K562 (cell line): ENCODE results near the gene CDH12. TPM values are rescaled to one million over a fixed set of nuclear protein-coding genes. Genes with fewer than 3 reads are reported as not detected.

Source experiments
- ATAC-seq: fragments of 200-7000 bp; cut with Tn5 transposase; 3 replicates; pipeline ENCODE4 v1.9.1; 2020; ENCODE audit warnings: moderate library complexity
- BruUV-seq: library from RNA; stranded (reverse); fragments of 400-500 nt; replicated peaks from 2 replicates; lab custom pipeline; 2021; lab: Mats Ljungman, UMichigan
- CTCF ChIA-PET: fragments of 300-600 bp; formaldehyde crosslinking; extraction: SDS; loops from one replicate; lab custom pipeline; 2021; ENCODE audit warnings: low intra/inter-chr PET ratio; lab: Yijun Ruan, JAX
- POLR2A ChIA-PET: fragments of 300-600, 350-650 bp; sonication (Branson Sonifier 250); formaldehyde crosslinking; extraction: SDS; loops from one replicate; lab custom pipeline; 2021; ENCODE audit warnings: antibody characterized with exemption, inconsistent platforms; lab: Yijun Ruan, JAX
- DNase-seq, 4 experiments: peaks; one replicate each; pipeline versions ENCODE4 v3.0.0 to v3.0.0-alpha.2; 2011 to 2018; ENCODE audit warnings: low spot score in 3 of 4, mixed read lengths in 3 of 4; ENCODE audit errors: extremely low read depth in 1 of 4
- FAIRE-seq: peaks from 2 replicates; lab custom pipeline; 2011; peaks lifted over from hg19 to GRCh38; lab: Jason Lieb, UNC
- H2AFZ ChIP-seq: 2 replicates; pipeline ENCODE4 v1.6.0; 2011; ENCODE audit warnings: low read depth, low read length, control low read depth, inconsistent platforms
- H3K27ac ChIP-seq: fragments of 200-600 bp; 3 replicates; pipeline ENCODE4 v1.8.0; 2011; ENCODE audit warnings: low read depth, mild to moderate bottlenecking, control low read depth, inconsistent platforms, low read length, moderate library complexity, mixed read lengths; ENCODE audit errors: extremely low read depth
- H3K27me3 ChIP-seq, 2 experiments: fragments of 300-600 bp in 1 of 2; 2 replicates in 1 of 2; 3 replicates in 1 of 2; pipeline versions ENCODE4 v1.6.0 to v1.8.0; 2011; ENCODE audit warnings: inconsistent platforms in 2 of 2, low read length in 2 of 2, mild to moderate bottlenecking in 1 of 2, mixed read lengths in 1 of 2, moderate library complexity in 1 of 2; ENCODE audit not compliant: control insufficient read depth in 2 of 2, insufficient read depth in 2 of 2
- H3K36me3 ChIP-seq: fragments of 300-600 bp; 3 replicates; pipeline ENCODE4 v1.8.0; 2011; ENCODE audit warnings: mild to moderate bottlenecking, low read length, inconsistent platforms; ENCODE audit not compliant: control insufficient read depth, insufficient read depth
- H3K4me1 ChIP-seq, 2 experiments: fragments of 200-600 bp in 1 of 2; replicated peaks in 1 of 2; 2 replicates in 1 of 2; 3 replicates in 1 of 2; pipeline versions ENCODE4 v1.5.1 to v1.8.0; 2011; ENCODE audit warnings: inconsistent platforms in 2 of 2, low read length in 2 of 2, mild to moderate bottlenecking in 1 of 2, mixed read lengths in 1 of 2, moderate library complexity in 1 of 2; ENCODE audit not compliant: control insufficient read depth in 2 of 2, insufficient read depth in 2 of 2
- H3K4me2 ChIP-seq: 2 replicates; pipeline ENCODE4 v1.6.1; 2011; ENCODE audit warnings: low read length, control low read depth, inconsistent platforms, mixed read lengths; ENCODE audit not compliant: insufficient read depth
- H3K4me3 ChIP-seq: fragments of 200-600 bp; sonication (generic), shearing (Covaris generic); 2 replicates; pipeline ENCODE4 v1.5.1; 2016; ENCODE audit warnings: control low read depth, inconsistent platforms
- H3K79me2 ChIP-seq: fragments of 200-600 bp; 3 replicates; pipeline ENCODE4 v1.8.0; 2011; ENCODE audit warnings: low read length, inconsistent platforms; ENCODE audit not compliant: control insufficient read depth, insufficient read depth
- H3K9ac ChIP-seq, 2 experiments: 2 replicates each; pipeline versions ENCODE4 v1.6.0 to v1.6.1; 2011; ENCODE audit warnings: low read depth in 2 of 2, low read length in 2 of 2, control low read depth in 1 of 2, inconsistent platforms in 1 of 2, mild to moderate bottlenecking in 1 of 2, mixed read lengths in 1 of 2; ENCODE audit not compliant: insufficient read depth in 1 of 2
- H3K9me1 ChIP-seq: one replicate; pipeline ENCODE4 v1.6.0; 2011; ENCODE audit warnings: inconsistent platforms, mild to moderate bottlenecking, low read length, moderate library complexity; ENCODE audit not compliant: control insufficient read depth, insufficient read depth
- H3K9me3 ChIP-seq: replicated peaks from 2 replicates; pipeline ENCODE4 v1.5.1; 2011; ENCODE audit warnings: low read depth, low read length, inconsistent platforms; ENCODE audit not compliant: control insufficient read depth, insufficient read depth
- H4K20me1 ChIP-seq: replicated peaks from 2 replicates; pipeline ENCODE4 v1.6.1; 2011; ENCODE audit warnings: low read length, inconsistent platforms, mixed read lengths; ENCODE audit not compliant: control insufficient read depth, insufficient read depth
- EZH2 ChIP-seq: IDR thresholded peaks from 2 replicates; pipeline ENCODE4 v1.6.1; 2012; ENCODE audit warnings: low read depth, mild to moderate bottlenecking, inconsistent platforms, low read length, borderline replicate concordance
- HDGF ChIP-seq: fragments of 450-650 bp; IDR thresholded peaks from 2 replicates; pipeline ENCODE4 v1.6.1; 2016
- HES1 ChIP-seq: fragments of 450-650 bp; IDR thresholded peaks from 2 replicates; pipeline ENCODE4 v1.6.1; 2016; ENCODE audit warnings: low read depth, mild to moderate bottlenecking, moderate library complexity
- KHSRP ChIP-seq: fragments of 450-650 bp; IDR thresholded peaks from 2 replicates; pipeline ENCODE4 v1.6.1; 2017
- MAFF ChIP-seq: IDR thresholded peaks from 2 replicates; pipeline ENCODE4 v1.6.1; 2012; ENCODE audit warnings: low read length, improper control_type of control experiment
- MTA2 ChIP-seq: fragments of 450-650 bp; IDR thresholded peaks from 2 replicates; pipeline ENCODE4 v1.6.1; 2016; ENCODE audit warnings: low read depth
- NBN ChIP-seq: fragments of 450-650 bp; IDR thresholded peaks from 2 replicates; pipeline ENCODE4 v1.6.1; 2016; ENCODE audit warnings: low read depth, mild to moderate bottlenecking
- NEUROD1 ChIP-seq: fragments of 150-350 bp; IDR thresholded peaks from 2 replicates; pipeline ENCODE4 v1.6.1; 2014; ENCODE audit warnings: borderline replicate concordance, low read length, low read depth; ENCODE audit not compliant: partially characterized antibody
- RBM22 ChIP-seq: fragments of 200-400 bp; formaldehyde crosslinking; IDR thresholded peaks from 2 replicates; pipeline ENCODE4 v1.6.1; 2018; ENCODE audit warnings: low read length, low read depth; ENCODE audit not compliant: poor library complexity, severe bottlenecking
- SMARCA4 ChIP-seq: fragments of 450-650 bp; IDR thresholded peaks from 2 replicates; pipeline ENCODE4 v1.6.1; 2016
- TCFL5 ChIP-seq: fragments of 250-450 bp; sonication (Bioruptor Pico); conservative IDR thresholded peaks from 2 replicates; pipeline ENCODE4 v1.6.1; 2021; ENCODE audit warnings: mild to moderate bottlenecking, moderate library complexity, matching md5 sums
- ZNF445 ChIP-seq: fragments of 250-450 bp; sonication (Bioruptor Pico); IDR thresholded peaks from 2 replicates; pipeline ENCODE4 v1.4.0; 2020; ENCODE audit warnings: low read depth, mild to moderate bottlenecking, moderate library complexity
- WGBS: fragments of 100-300 bp; shearing (Covaris generic); methylation state at CpG from one replicate; pipeline ENCODE4 v1.1.6; 2016; ENCODE audit warnings: low coverage, mixed read lengths; ENCODE audit not compliant: insufficient coverage; ENCODE audit errors: missing lambda C conversion rate; 5-methylcytosine and 5-hydroxymethylcytosine counted together
- in situ Hi-C: fragments of 300-500 bp; cut with MboI; formaldehyde crosslinking; loops from 4 replicates; pipeline ENCODE4 v1.15.0; 2018; ENCODE audit warnings: inconsistent platforms, mixed read lengths
- intact Hi-C: fragments of 100-400 bp; cut with micrococcal nuclease; formaldehyde crosslinking; loops from 2 replicates; pipeline ENCODE4 v1.14.2; 2022
- polyA plus RNA-seq, 8 experiments: library from polyadenylated mRNA; depleted of rRNA in 4 of 8; stranded (reverse) in 5 of 8; unstranded in 3 of 8; fragments of >200 nt; fragmentation: Nextera tagmentation in 2 of 8; fragmentation: Illumina TruSeq in 1 of 8; extraction: Ambion mirVana in 2 of 8; extraction: Trizol in 1 of 8; gene quantifications; 2 replicates each; pipeline versions ENCODE4 v1.2.1 to v1.2.3, GENCODE V29; 2011 to 2014; ENCODE audit warnings: inconsistent platforms in 1 of 8, missing spikeins in 1 of 8
- total RNA-seq, 7 experiments: library from RNA; depleted of rRNA in 6 of 7; stranded (reverse); fragments of >200 nt in 6 of 7; fragmentation: Illumina TruSeq in 2 of 7; extraction: Trizol in 2 of 7; gene quantifications; 2 replicates each; pipeline versions ENCODE4 v1.2.1 to v1.2.3, GENCODE V29; 2011 to 2021; ENCODE audit warnings: low replicate concordance in 1 of 7
- TF ChIP-seq, protein P1 (sequence below): fragments of 450-650 bp; IDR thresholded peaks from 2 replicates; pipeline ENCODE4 v1.6.1; 2014; ENCODE audit warnings: low read depth, mild to moderate bottlenecking, moderate library complexity, borderline replicate concordance

The CDH12 gene
- total and polyA plus RNA-seq, 9 of the 15 experiments (the other 6 are each of a cell fraction or from before 2014, with no cell fraction given) = 0.03 to 1.7 (median 0.37) TPM

DNA sequence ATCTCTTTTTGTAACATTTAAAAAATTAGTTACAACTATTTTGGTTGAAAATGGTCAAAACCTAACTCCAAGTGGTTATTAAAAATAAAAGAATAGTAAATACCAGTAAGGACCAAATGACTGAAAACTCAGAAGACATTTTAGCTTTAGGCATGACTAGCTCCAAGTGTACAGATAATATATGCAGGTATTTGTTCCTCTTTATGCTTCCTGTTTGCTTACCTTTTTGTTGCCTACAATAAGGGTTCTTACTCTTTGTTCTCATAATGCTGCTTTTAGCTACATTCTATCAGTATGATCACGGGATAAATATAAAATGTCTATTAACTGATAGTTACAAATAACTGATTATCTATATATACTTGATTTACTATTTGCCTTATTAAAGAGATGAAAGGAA, 259.6 kb downstream of the CDH12 start:
- no peak overlapping the region for H3K4me2 ChIP-seq
- H3K36me3 ChIP-seq = no peaks in the 10 kb centered on the region
- FAIRE-seq = no peak
- CTCF ChIA-PET = no interaction called here
- no peaks in the 10 kb centered on the region for H3K79me2 ChIP-seq
- BruUV-seq = no TSS peak
- H3K27ac ChIP-seq = no peak overlapping the region
- no peaks in the 10 kb centered on the region for H3K27me3 ChIP-seq
- no peaks in the 10 kb centered on the region for H4K20me1 ChIP-seq
- no peak overlapping the region for H2AFZ ChIP-seq
- ATAC-seq = no peak
- DNase-seq = no peak
- POLR2A ChIA-PET = no interaction called here
- WGBS = 0% methylated on average over 1 of the region's 1 CpG
- intact Hi-C loops (no loop called here), in situ Hi-C loops (no loop called here)
- no peaks in the 10 kb centered on the region for H3K9me1 ChIP-seq
- H3K9ac ChIP-seq = no peak overlapping the region
- H3K4me1 ChIP-seq = no peaks in the 10 kb centered on the region
- H3K4me3 ChIP-seq = no peak overlapping the region
- no peak for TF ChIP-seq EZH2
- H3K9me3 ChIP-seq = no peaks in the 10 kb centered on the region

DNA sequence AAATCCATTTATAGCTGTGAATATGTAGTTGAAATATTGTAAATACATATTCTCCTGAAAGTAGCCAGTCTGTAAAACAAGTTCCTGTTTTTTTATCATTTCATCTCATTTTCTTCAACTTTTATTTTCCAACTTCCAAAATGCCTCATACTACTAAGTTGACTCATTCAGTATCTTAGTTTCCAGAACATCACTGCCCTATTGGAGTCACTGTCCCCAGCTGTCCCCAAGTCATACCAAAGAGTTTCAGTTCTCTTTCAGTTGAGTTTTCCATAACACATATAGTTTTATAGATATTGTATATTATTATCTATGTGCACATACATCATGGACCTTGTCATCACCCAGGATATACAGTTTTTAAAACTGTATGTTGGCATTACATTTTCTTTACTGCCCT, 261.7 kb downstream of the CDH12 start:
- in situ Hi-C loops = no loop called here
- no TSS peak for BruUV-seq
- no peak for TF ChIP-seq KHSRP
- TF ChIP-seq SMARCA4 = no peak
- TF ChIP-seq, protein P1, sequence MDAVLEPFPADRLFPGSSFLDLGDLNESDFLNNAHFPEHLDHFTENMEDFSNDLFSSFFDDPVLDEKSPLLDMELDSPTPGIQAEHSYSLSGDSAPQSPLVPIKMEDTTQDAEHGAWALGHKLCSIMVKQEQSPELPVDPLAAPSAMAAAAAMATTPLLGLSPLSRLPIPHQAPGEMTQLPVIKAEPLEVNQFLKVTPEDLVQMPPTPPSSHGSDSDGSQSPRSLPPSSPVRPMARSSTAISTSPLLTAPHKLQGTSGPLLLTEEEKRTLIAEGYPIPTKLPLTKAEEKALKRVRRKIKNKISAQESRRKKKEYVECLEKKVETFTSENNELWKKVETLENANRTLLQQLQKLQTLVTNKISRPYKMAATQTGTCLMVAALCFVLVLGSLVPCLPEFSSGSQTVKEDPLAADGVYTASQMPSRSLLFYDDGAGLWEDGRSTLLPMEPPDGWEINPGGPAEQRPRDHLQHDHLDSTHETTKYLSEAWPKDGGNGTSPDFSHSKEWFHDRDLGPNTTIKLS = no peak
- TF ChIP-seq MTA2 = no peak
- TF ChIP-seq NBN = no peak
- no peak for TF ChIP-seq HDGF
- no peak for TF ChIP-seq TCFL5 (CRISPR knock-in tag)
- TF ChIP-seq NEUROD1 = no peak
- TF ChIP-seq ZNF445 (CRISPR knock-in tag) = no peak
- no peak for TF ChIP-seq HES1
- no peak for TF ChIP-seq MAFF
- TF ChIP-seq RBM22 = no peak

More for the DNA sequence above, 261.7 kb downstream of the CDH12 start:
- Histone ChIP-seq H3K9me3 (no peaks in the 10 kb centered on the region), H3K79me2 (no peaks in the 10 kb centered on the region), H3K4me3 (no peak overlapping the region), H2AFZ (no peak overlapping the region), H3K4me2 (no peak overlapping the region), H3K36me3 (no peaks in the 10 kb centered on the region), H4K20me1 (no peaks in the 10 kb centered on the region), H3K27me3 (no peaks in the 10 kb centered on the region), H3K4me1 (no peaks in the 10 kb centered on the region), H3K9me1 (no peaks in the 10 kb centered on the region), H3K9ac (no peak overlapping the region), H3K27ac (no peak overlapping the region)
- ATAC-seq (no peak), FAIRE-seq (no peak), DNase-seq (no peak)
- CTCF ChIA-PET = no interaction called here
- intact Hi-C loops = no loop called here
- POLR2A ChIA-PET = no interaction called here
